ENCODE results near the gene METTL18.

Gene METTL18

DNA sequence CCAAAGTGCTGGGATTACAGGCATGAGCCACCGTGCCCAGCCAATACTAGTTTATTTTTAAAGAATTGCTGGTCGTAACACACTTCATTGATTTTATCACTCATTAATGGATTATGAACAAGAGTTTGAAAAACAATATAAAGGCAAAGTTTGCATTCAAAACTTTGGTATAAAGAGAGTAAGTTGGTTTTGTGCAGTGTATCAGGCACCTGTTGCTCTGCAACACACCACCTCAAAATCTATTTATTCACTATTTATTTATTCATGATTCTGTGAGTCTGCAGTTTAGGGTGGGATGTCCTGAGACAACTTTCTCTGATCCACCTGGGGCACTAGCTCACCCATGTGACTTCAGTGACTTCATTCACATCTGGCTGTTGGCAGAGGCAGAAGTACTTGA, 10.2 kb upstream of the METTL18 start:
- no peaks in the 10 kb centered on the region for H3K9me3 Mint-ChIP-seq
- H3K36me3 Mint-ChIP-seq (ENCODE audit: low read depth): peaks cover 52% of the 10 kb centered on the region
- no peaks in the 10 kb centered on the region for H3K4me1 Mint-ChIP-seq (ENCODE audit: low read depth)
- H3K27me3 Mint-ChIP-seq: no peaks in the 10 kb centered on the region
- H3K27ac Mint-ChIP-seq: no peak overlapping the region
- H3K4me3 Mint-ChIP-seq: no peak overlapping the region

GRCh38 chr1:169802888-169803287, 8.2 kb upstream of the METTL18 start:
- Mint-ChIP-seq H3K27me3 (no peaks in the 10 kb centered on the region), H3K4me1 (ENCODE audit: low read depth) (peaks cover under 1% of the 10 kb centered on the region), H3K27ac (no peak overlapping the region), H3K9me3 (no peaks in the 10 kb centered on the region), H3K36me3 (ENCODE audit: low read depth) (peaks cover 47% of the 10 kb centered on the region), H3K4me3 (no peak overlapping the region)

DNA sequence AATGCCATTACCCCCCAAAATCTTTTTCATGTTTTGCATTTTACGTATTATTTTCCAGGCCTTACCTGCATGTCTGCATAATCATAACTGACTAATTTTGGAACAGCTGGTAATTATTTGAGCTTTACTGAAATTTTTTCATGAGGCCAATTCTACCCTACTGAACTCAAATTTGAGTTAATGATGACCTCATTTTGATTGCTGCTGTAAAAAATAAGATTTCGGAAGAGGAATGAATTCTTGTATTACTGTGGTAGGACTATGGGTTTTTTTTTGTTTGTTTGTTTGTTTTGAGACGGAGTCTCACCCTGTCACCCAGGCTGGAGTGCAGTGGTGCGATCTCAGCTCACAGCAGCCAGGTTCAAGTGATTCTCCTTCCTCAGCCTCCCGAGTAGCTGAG, 2.6 kb upstream of the METTL18 start:
- Mint-ChIP-seq H3K36me3 (ENCODE audit: low read depth) (peaks cover 39% of the 10 kb centered on the region), H3K27me3 (no peaks in the 10 kb centered on the region), H3K4me1 (ENCODE audit: low read depth) (peaks cover 38% of the 10 kb centered on the region), H3K27ac (no peak overlapping the region), H3K4me3 (no peak overlapping the region), H3K9me3 (no peaks in the 10 kb centered on the region)

- Mint-ChIP-seq H3K27me3 (no peaks in the 10 kb centered on the region), H3K27ac (peak overlapping the region; percentile 1), H3K4me3 (peak overlapping the region; percentile 94), H3K4me1 (ENCODE audit: low read depth) (peaks cover 44% of the 10 kb centered on the region), H3K36me3 (ENCODE audit: low read depth) (peaks cover 37% of the 10 kb centered on the region), H3K9me3 (no peaks in the 10 kb centered on the region)
These were observed 1.6 kb upstream of the METTL18 start for GRCh38 chr1:169796274-169796810.

DNA sequence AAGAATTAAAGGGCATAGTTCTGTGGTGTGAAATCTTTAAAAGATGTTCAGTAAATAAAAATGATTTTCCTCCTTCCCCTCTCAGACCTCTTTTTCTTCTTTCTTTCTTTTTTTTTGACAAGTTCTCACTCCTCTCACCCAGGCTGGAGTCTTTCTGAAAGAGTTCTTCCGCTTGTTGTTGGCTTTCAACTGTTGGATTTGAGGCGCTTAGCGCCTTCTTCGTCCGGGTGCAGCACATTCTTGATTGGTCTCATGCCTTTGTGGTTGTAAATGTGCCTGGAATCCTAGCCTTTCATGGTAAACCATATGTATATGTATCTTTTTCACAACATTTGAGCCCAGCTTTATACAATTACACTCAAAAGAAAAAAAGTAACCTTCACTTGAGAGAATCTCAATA, 980 bp upstream of the METTL18 start:
- H3K9me3 Mint-ChIP-seq: no peaks in the 10 kb centered on the region
- H3K4me3 Mint-ChIP-seq: peak overlapping the region; percentile 94
- H3K4me1 Mint-ChIP-seq (ENCODE audit: low read depth): peaks cover 44% of the 10 kb centered on the region
- H3K27ac Mint-ChIP-seq: peak overlapping the region; percentile 98
- H3K36me3 Mint-ChIP-seq (ENCODE audit: low read depth): peaks cover 37% of the 10 kb centered on the region
- no peaks in the 10 kb centered on the region for H3K27me3 Mint-ChIP-seq

- H3K4me3 Mint-ChIP-seq: peak overlapping the region; percentile 94
- H3K27ac Mint-ChIP-seq: peak overlapping the region; percentile 98
- H3K9me3 Mint-ChIP-seq: no peaks in the 10 kb centered on the region
- peaks cover 36% of the 10 kb centered on the region for H3K36me3 Mint-ChIP-seq (ENCODE audit: low read depth)
- peaks cover 44% of the 10 kb centered on the region for H3K4me1 Mint-ChIP-seq (ENCODE audit: low read depth)
- no peaks in the 10 kb centered on the region for H3K27me3 Mint-ChIP-seq
These were observed 977 bp downstream of the METTL18 start for GRCh38 chr1:169793730-169794129.

DNA sequence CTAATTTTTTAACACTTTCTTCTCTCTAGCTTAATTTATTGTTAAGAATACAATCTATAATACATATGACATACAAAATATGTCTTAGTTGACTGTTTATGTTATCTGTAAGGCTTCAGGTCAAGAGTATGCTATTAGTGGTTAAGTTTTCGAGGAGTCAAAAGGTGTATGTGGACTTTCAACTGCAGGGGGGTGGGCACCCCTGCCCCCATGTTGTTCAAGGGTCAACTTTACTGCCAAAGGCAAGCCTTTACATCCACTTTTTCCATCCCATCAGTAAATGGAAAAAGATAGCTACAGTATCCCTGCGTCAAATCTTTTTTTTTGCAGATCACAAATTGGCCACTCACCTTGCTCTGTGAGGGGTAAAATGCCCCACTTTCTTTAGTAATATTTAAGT, 6.3 kb downstream of the METTL18 start:
- peaks cover 14% of the 10 kb centered on the region for H3K36me3 Mint-ChIP-seq (ENCODE audit: low read depth)
- no peak overlapping the region for H3K27ac Mint-ChIP-seq
- peaks cover 37% of the 10 kb centered on the region for H3K27me3 Mint-ChIP-seq
- no peak overlapping the region for H3K4me3 Mint-ChIP-seq
- no peaks in the 10 kb centered on the region for H3K9me3 Mint-ChIP-seq
- H3K4me1 Mint-ChIP-seq (ENCODE audit: low read depth): peaks cover 15% of the 10 kb centered on the region

DNA sequence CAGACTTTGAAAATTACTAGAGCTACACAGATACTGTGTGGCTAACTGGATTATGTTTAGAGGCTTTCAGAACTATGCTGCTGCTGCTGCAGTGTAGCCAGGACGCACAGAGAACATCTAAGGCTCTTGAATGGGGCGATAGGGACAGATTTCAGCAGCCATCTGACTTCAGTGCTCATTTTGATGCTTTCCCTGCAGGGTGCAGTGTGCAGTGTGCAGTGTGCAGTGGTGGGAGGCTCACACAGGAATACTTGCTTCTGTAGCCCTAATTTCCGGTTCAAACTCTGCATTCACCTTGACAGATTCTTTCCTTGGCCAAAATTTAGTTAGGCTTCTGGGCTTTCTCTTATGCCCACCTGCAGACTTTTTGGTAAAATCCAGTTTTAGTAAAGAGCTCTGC, 7.7 kb downstream of the METTL18 start:
- Mint-ChIP-seq H3K9me3 (no peaks in the 10 kb centered on the region), H3K27me3 (peaks cover 49% of the 10 kb centered on the region), H3K4me3 (no peak overlapping the region), H3K4me1 (ENCODE audit: low read depth) (peaks cover 2% of the 10 kb centered on the region), H3K36me3 (ENCODE audit: low read depth) (peaks cover under 1% of the 10 kb centered on the region), H3K27ac (no peak overlapping the region)

DNA sequence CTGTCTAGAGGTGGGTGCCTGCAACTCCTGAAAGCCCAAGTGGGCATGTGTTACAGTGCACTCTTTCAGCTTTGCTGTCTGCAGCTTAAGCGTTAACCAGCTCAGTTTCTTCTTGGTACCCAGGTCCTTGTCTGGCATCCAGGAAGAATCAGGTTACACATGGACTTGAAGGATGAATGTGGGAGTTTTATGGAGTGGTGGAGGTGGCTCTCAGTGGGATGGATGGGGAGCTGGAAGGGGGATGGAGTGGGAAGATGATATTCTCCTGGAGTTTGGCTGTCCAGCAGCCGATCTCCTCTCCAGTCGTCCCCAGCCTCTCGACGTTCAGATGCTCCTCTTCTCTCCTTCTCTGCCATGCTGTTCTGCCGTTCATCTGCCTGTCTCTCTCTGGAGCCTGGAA, 9.4 kb downstream of the METTL18 start:
- Mint-ChIP-seq H3K36me3 (ENCODE audit: low read depth) (no peaks in the 10 kb centered on the region), H3K4me3 (no peak overlapping the region), H3K9me3 (no peaks in the 10 kb centered on the region), H3K27ac (no peak overlapping the region), H3K27me3 (peaks cover 50% of the 10 kb centered on the region), H3K4me1 (ENCODE audit: low read depth) (no peaks in the 10 kb centered on the region)

GRCh38 chr1:169784102-169784501, 10.6 kb downstream of the METTL18 start:
- Mint-ChIP-seq H3K9me3 (no peaks in the 10 kb centered on the region), H3K36me3 (ENCODE audit: low read depth) (no peaks in the 10 kb centered on the region), H3K27ac (no peak overlapping the region), H3K27me3 (peaks cover 51% of the 10 kb centered on the region), H3K4me3 (no peak overlapping the region), H3K4me1 (ENCODE audit: low read depth) (no peaks in the 10 kb centered on the region)

DNA sequence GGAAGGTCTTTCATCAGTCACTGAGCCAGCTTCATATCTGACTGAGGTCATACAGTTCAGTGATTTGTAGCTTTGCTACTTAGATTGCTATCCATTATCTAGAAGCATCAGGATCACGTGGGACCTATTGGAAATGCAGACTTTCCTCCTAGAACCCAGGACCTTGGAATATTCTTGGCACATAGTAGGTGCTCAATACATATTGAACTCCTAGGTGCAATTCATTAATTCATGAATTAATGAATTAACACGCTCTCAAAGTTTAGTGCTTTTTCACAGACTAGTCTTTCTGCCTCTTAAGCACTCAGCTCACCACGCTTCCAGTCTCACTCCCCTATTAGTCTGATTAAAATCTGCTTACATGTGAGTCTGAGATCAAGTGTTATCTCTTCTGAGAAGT, 12.1 kb downstream of the METTL18 start:
- Mint-ChIP-seq H3K27ac (no peak overlapping the region), H3K4me1 (ENCODE audit: low read depth) (no peaks in the 10 kb centered on the region), H3K4me3 (no peak overlapping the region), H3K27me3 (peaks cover 46% of the 10 kb centered on the region), H3K9me3 (no peaks in the 10 kb centered on the region), H3K36me3 (ENCODE audit: low read depth) (no peaks in the 10 kb centered on the region)

GRCh38 chr1:169779970-169780369, 14.7 kb downstream of the METTL18 start:
- Mint-ChIP-seq H3K36me3 (ENCODE audit: low read depth) (no peaks in the 10 kb centered on the region), H3K9me3 (no peaks in the 10 kb centered on the region), H3K4me3 (no peak overlapping the region), H3K4me1 (ENCODE audit: low read depth) (no peaks in the 10 kb centered on the region), H3K27me3 (peaks cover 27% of the 10 kb centered on the region), H3K27ac (no peak overlapping the region)

GRCh38 chr1:169779150-169779549, 15.6 kb downstream of the METTL18 start:
- Mint-ChIP-seq H3K4me1 (ENCODE audit: low read depth) (no peaks in the 10 kb centered on the region), H3K9me3 (no peaks in the 10 kb centered on the region), H3K4me3 (no peak overlapping the region), H3K27me3 (peaks cover 20% of the 10 kb centered on the region), H3K27ac (no peak overlapping the region), H3K36me3 (ENCODE audit: low read depth) (no peaks in the 10 kb centered on the region)

- peaks cover 4% of the 10 kb centered on the region for H3K27me3 Mint-ChIP-seq
- H3K4me1 Mint-ChIP-seq (ENCODE audit: low read depth): no peaks in the 10 kb centered on the region
- H3K27ac Mint-ChIP-seq: no peak overlapping the region
- H3K4me3 Mint-ChIP-seq: no peak overlapping the region
- no peaks in the 10 kb centered on the region for H3K9me3 Mint-ChIP-seq
- no peaks in the 10 kb centered on the region for H3K36me3 Mint-ChIP-seq (ENCODE audit: low read depth)
These were observed 18.3 kb downstream of the METTL18 start for GRCh38 chr1:169776440-169776839.

GRCh38 chr1:169768161-169768560, 26.5 kb downstream of the METTL18 start:
- H3K36me3 Mint-ChIP-seq (ENCODE audit: low read depth): no peaks in the 10 kb centered on the region
- H3K9me3 Mint-ChIP-seq: no peaks in the 10 kb centered on the region
- H3K27me3 Mint-ChIP-seq: no peaks in the 10 kb centered on the region
- no peak overlapping the region for H3K4me3 Mint-ChIP-seq
- H3K27ac Mint-ChIP-seq: no peak overlapping the region
- no peaks in the 10 kb centered on the region for H3K4me1 Mint-ChIP-seq (ENCODE audit: low read depth)

GRCh38 chr1:169765580-169766331, 29.0 kb downstream of the METTL18 start:
- Mint-ChIP-seq H3K27ac (no peak overlapping the region), H3K36me3 (ENCODE audit: low read depth) (no peaks in the 10 kb centered on the region), H3K27me3 (no peaks in the 10 kb centered on the region), H3K4me1 (ENCODE audit: low read depth) (no peaks in the 10 kb centered on the region), H3K9me3 (no peaks in the 10 kb centered on the region), H3K4me3 (no peak overlapping the region)

Data from stimulated activated naive CD8-positive, alpha-beta T cell treated with anti-CD3 and anti-CD28 coated beads, Interleukin-15, Interleukin-2, amounts not matched to agents 100 ng/mL and 50 ng/mL, for 24 hours (primary cell).